GM12878 (cell line): ENCODE results near the gene GNAT1. TPM values are rescaled to one million over a fixed set of nuclear protein-coding genes. Genes with fewer than 3 reads are reported as not detected.
A peak's percentile ranks its signal among the peaks of the same experiment; 100 is the strongest.

ENCODE experiments used
- ATAC-seq: fragments of 200-7000 bp; cut with Tn5 transposase; 3 replicates; pipeline ENCODE4 v1.9.1; 2020; ENCODE audit warnings: mild to moderate bottlenecking, moderate library complexity
- BruUV-seq: library from RNA; stranded (reverse); fragments of 400-500 nt; replicated peaks from 2 replicates; lab custom pipeline; 2021; lab: Mats Ljungman, UMichigan
- CTCF ChIA-PET: fragments of 300-600 bp; sonication (Branson Sonifier 250); formaldehyde crosslinking; extraction: SDS; loops from one replicate; lab custom pipeline; 2021; ENCODE audit warnings: inconsistent platforms; lab: Yijun Ruan, JAX
- POLR2A ChIA-PET: fragments of 350-600 bp; formaldehyde crosslinking; extraction: SDS; loops from one replicate; lab custom pipeline; 2021; ENCODE audit warnings: inconsistent platforms; lab: Charles Lee
- RAD21 ChIA-PET: fragments of 300-600 bp; sonication (Branson Sonifier 250); formaldehyde crosslinking; loops from one replicate; lab custom pipeline; 2023; ENCODE audit warnings: antibody characterized with exemption; ENCODE audit not compliant: unreplicated experiment; lab: Charles Lee
- SMC1A ChIA-PET: fragments of 300-600 bp; sonication (Branson Sonifier 250); formaldehyde crosslinking; loops from one replicate; lab custom pipeline; 2023; ENCODE audit not compliant: unreplicated experiment, uncharacterized antibody; lab: Charles Lee
- DNase-seq: peaks from one replicate; pipeline ENCODE4 v3.0.0-alpha.2; 2011; ENCODE audit warnings: low read depth, low spot score
- FAIRE-seq: peaks from 3 replicates; lab custom pipeline; 2011; peaks lifted over from hg19 to GRCh38; lab: Jason Lieb, UNC
- H2AFZ ChIP-seq: 2 replicates; pipeline ENCODE4 v1.6.0; 2011; ENCODE audit warnings: low read depth, low read length, control low read depth; ENCODE audit not compliant: control insufficient read depth
- H3K27ac ChIP-seq: 2 replicates; pipeline ENCODE4 v1.5.1; 2011; ENCODE audit warnings: control low read depth; ENCODE audit not compliant: control insufficient read depth, insufficient read depth
- H3K27me3 ChIP-seq, 2 experiments: replicated peaks in 1 of 2; 2 replicates each; pipeline versions ENCODE4 v1.6.0 to v1.6.1; 2011; ENCODE audit warnings: low read length in 1 of 2; ENCODE audit not compliant: control insufficient read depth in 2 of 2, insufficient read depth in 2 of 2
- H3K36me3 ChIP-seq, 2 experiments: 2 replicates each; pipeline ENCODE4 v1.5.1; 2011; ENCODE audit warnings: low read length in 1 of 2; ENCODE audit not compliant: control insufficient read depth in 2 of 2, insufficient read depth in 2 of 2
- H3K4me1 ChIP-seq: 2 replicates; pipeline ENCODE4 v1.6.1; 2011; ENCODE audit warnings: mild to moderate bottlenecking, low read length, moderate library complexity, mixed read lengths; ENCODE audit not compliant: control insufficient read depth, insufficient read depth
- H3K4me2 ChIP-seq: 2 replicates; pipeline ENCODE4 v1.6.0; 2011; ENCODE audit warnings: control low read depth; ENCODE audit not compliant: control insufficient read depth, insufficient read depth
- H3K4me3 ChIP-seq: fragments of 200-600 bp; sonication (generic); 2 replicates; pipeline ENCODE4 v1.5.1; 2016
- H3K79me2 ChIP-seq: 2 replicates; pipeline ENCODE4 v1.6.0; 2011; ENCODE audit warnings: low read length; ENCODE audit not compliant: control insufficient read depth, insufficient read depth
- H3K9ac ChIP-seq: 2 replicates; pipeline ENCODE4 v1.8.0; 2011; ENCODE audit warnings: low read length, control low read depth, mixed read lengths; ENCODE audit not compliant: control insufficient read depth, insufficient read depth
- H3K9me3 ChIP-seq: replicated peaks from 3 replicates; pipeline ENCODE4 v1.5.1; 2011; ENCODE audit warnings: mild to moderate bottlenecking, low read length; ENCODE audit not compliant: control insufficient read depth, insufficient read depth
- H4K20me1 ChIP-seq: 2 replicates; pipeline ENCODE4 v1.6.0; 2011; ENCODE audit not compliant: control insufficient read depth, insufficient read depth
- EED ChIP-seq: sonication (generic); IDR thresholded peaks from 2 replicates; pipeline ENCODE4 v1.6.1; 2016; ENCODE audit warnings: antibody characterized with exemption, low read depth
- EP300 ChIP-seq, 2 experiments: fragments of 150-350 bp in 1 of 2; IDR thresholded peaks; 2 replicates each; pipeline ENCODE4 v1.6.1; 2011 to 2012; ENCODE audit warnings: low read depth in 2 of 2, low read length in 2 of 2, borderline replicate concordance in 1 of 2, improper control_type of control experiment in 1 of 2, inconsistent platforms in 1 of 2; ENCODE audit not compliant: control insufficient read depth in 1 of 2
- EZH2 ChIP-seq: IDR thresholded peaks from 2 replicates; pipeline ENCODE4 v1.6.1; 2012; ENCODE audit warnings: low read depth, mild to moderate bottlenecking, control low read depth, inconsistent platforms, low read length, borderline replicate concordance; ENCODE audit not compliant: control insufficient read depth
- RELB ChIP-seq: fragments of 450-650 bp; IDR thresholded peaks from 2 replicates; pipeline ENCODE4 v1.6.1; 2017; ENCODE audit warnings: low read depth, mild to moderate bottlenecking, moderate library complexity
- SUZ12 ChIP-seq: fragments of 200-600 bp; sonication (generic); IDR thresholded peaks from one replicate; pipeline ENCODE4 v1.6.1; 2018; ENCODE audit warnings: antibody characterized with exemption, mild to moderate bottlenecking; ENCODE audit not compliant: unreplicated experiment
- WGBS: methylation state at CpG from one replicate; pipeline ENCODE4 v1.1.6; 2016; ENCODE audit warnings: low lambda C conversion rate; ENCODE audit not compliant: insufficient replicate concordance, insufficient coverage; ENCODE audit errors: missing lambda C conversion rate; 5-methylcytosine and 5-hydroxymethylcytosine counted together
- in situ Hi-C: fragments of 300-500 bp; cut with MboI; formaldehyde crosslinking; loops from 9 replicates; pipeline ENCODE4 v1.14.3; 2018; ENCODE audit warnings: mixed read lengths
- intact Hi-C: fragments of 100-400 bp; cut with micrococcal nuclease; formaldehyde crosslinking; loops from one replicate; pipeline ENCODE4 v1.14.2; 2022; ENCODE audit not compliant: unreplicated experiment
- polyA plus RNA-seq, 11 experiments: library from polyadenylated mRNA; depleted of rRNA in 4 of 11; unstranded in 6 of 11; stranded (reverse) in 5 of 11; fragments of >200 nt; fragmentation: Nextera tagmentation in 4 of 11; fragmentation: Illumina TruSeq in 1 of 11; extraction: Ambion mirVana in 4 of 11; extraction: Trizol in 1 of 11; gene quantifications; 1 replicate in 1 of 11; 2 replicates in 10 of 11; pipeline versions ENCODE4 v1.2.1 to v1.2.3, GENCODE V29; 2011 to 2016; ENCODE audit warnings: inconsistent platforms in 2 of 11, missing spikeins in 2 of 11, low read depth in 1 of 11
- total RNA-seq, 4 experiments: library from RNA; depleted of rRNA in 3 of 4; stranded (reverse); fragments of >200 nt in 3 of 4; fragmentation: Illumina TruSeq in 1 of 4; extraction: Trizol in 1 of 4; gene quantifications; 2 replicates each; pipeline versions ENCODE4 v1.2.1 to v1.2.3, GENCODE V29; 2013 to 2021
- TF ChIP-seq, protein P1 (sequence below): fragments of 450-650 bp; formaldehyde crosslinking; IDR thresholded peaks from 2 replicates; pipeline ENCODE4 v1.4.0; 2020; ENCODE audit warnings: mild to moderate bottlenecking, moderate library complexity
- TF ChIP-seq, protein P2 (sequence below): IDR thresholded peaks from 2 replicates; pipeline ENCODE4 v1.6.1; 2012; ENCODE audit warnings: mild to moderate bottlenecking, low read depth, low read length

The GNAT1 gene
- total and polyA plus RNA-seq, 10 of the 15 experiments (the other 5 are each of a cell fraction or from before 2014, with no cell fraction given): not detected

GRCh38 chr3:50204804-50205412 lies 13.5 kb downstream of the GNAT1 start, which contains the start of gene SLC38A3 (continued):
- TF ChIP-seq, protein P1, sequence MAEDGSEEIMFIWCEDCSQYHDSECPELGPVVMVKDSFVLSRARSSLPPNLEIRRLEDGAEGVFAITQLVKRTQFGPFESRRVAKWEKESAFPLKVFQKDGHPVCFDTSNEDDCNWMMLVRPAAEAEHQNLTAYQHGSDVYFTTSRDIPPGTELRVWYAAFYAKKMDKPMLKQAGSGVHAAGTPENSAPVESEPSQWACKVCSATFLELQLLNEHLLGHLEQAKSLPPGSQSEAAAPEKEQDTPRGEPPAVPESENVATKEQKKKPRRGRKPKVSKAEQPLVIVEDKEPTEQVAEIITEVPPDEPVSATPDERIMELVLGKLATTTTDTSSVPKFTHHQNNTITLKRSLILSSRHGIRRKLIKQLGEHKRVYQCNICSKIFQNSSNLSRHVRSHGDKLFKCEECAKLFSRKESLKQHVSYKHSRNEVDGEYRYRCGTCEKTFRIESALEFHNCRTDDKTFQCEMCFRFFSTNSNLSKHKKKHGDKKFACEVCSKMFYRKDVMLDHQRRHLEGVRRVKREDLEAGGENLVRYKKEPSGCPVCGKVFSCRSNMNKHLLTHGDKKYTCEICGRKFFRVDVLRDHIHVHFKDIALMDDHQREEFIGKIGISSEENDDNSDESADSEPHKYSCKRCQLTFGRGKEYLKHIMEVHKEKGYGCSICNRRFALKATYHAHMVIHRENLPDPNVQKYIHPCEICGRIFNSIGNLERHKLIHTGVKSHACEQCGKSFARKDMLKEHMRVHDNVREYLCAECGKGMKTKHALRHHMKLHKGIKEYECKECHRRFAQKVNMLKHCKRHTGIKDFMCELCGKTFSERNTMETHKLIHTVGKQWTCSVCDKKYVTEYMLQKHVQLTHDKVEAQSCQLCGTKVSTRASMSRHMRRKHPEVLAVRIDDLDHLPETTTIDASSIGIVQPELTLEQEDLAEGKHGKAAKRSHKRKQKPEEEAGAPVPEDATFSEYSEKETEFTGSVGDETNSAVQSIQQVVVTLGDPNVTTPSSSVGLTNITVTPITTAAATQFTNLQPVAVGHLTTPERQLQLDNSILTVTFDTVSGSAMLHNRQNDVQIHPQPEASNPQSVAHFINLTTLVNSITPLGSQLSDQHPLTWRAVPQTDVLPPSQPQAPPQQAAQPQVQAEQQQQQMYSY (CRISPR knock-in tag): no peak
- TF ChIP-seq EED: no peak

DNA sequence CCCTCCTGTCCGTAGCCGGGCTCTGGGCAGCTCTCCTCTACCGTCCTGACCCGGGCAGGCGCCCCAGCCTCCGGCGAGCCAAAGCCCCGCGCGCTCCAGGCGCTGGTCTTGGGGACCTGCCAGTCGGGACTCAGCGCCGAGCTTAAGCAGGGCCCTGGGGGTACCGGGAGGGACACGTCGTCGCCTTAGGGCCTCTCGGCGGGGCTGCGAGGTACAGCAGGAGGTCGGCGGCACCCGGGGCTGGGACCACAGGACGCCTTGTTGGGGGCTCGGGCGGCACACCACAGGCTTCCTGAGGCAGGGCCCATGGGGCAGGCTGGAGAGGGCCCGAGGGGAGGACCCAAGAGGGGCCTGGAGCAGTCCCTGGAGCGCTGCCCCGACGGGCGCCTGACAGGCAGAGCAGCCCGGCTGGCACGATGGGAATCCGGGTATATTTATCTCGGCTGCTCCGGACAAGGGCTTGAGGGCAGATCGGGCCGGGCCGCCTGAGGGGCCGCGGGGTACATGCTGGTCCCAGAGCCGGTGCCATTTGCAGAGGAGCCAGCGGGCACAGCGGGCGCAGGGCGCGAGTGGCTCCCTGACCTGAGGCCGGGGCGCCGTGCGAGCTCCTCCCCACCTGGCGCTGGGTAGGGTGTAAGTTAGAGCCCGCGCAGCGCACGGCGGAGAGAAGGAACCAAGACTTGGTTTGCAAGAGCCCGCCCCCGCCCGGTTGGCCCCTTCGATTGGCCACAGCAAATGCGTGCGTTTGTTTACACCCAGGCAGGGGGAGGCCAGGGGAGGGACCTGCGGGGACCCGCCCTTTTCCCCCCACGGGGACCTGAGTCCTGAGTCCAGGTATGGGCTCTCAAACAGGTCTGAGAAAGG lies 14.2 kb downstream of the GNAT1 start:
- intact Hi-C loops (no loop called here), in situ Hi-C loops (no loop called here)
- peak; percentile 58 for ATAC-seq
- no peak for DNase-seq
- H3K27ac ChIP-seq: no peak overlapping the region
- no peak overlapping the region for H2AFZ ChIP-seq
- H3K4me1 ChIP-seq: no peaks in the 10 kb centered on the region
- SMC1A ChIA-PET: no interaction called here
- H3K4me3 ChIP-seq: no peak overlapping the region
- H3K27me3 ChIP-seq: peaks cover 18 to 24% of the 10 kb centered on the region in 2 experiments
- RAD21 ChIA-PET: no interaction called here
- CTCF ChIA-PET: no interaction called here
- H4K20me1 ChIP-seq: no peaks in the 10 kb centered on the region
- H3K4me2 ChIP-seq: no peak overlapping the region
- WGBS: 15% methylated on average over 67 of the region's 67 CpGs
- no TSS peak for BruUV-seq
- H3K9me3 ChIP-seq: no peaks in the 10 kb centered on the region
- H3K79me2 ChIP-seq: no peaks in the 10 kb centered on the region
- no peak overlapping the region for H3K9ac ChIP-seq
- no peak for FAIRE-seq
- no peaks in the 10 kb centered on the region for H3K36me3 ChIP-seq
- POLR2A ChIA-PET: no interaction called here
- TF ChIP-seq, protein P2, sequence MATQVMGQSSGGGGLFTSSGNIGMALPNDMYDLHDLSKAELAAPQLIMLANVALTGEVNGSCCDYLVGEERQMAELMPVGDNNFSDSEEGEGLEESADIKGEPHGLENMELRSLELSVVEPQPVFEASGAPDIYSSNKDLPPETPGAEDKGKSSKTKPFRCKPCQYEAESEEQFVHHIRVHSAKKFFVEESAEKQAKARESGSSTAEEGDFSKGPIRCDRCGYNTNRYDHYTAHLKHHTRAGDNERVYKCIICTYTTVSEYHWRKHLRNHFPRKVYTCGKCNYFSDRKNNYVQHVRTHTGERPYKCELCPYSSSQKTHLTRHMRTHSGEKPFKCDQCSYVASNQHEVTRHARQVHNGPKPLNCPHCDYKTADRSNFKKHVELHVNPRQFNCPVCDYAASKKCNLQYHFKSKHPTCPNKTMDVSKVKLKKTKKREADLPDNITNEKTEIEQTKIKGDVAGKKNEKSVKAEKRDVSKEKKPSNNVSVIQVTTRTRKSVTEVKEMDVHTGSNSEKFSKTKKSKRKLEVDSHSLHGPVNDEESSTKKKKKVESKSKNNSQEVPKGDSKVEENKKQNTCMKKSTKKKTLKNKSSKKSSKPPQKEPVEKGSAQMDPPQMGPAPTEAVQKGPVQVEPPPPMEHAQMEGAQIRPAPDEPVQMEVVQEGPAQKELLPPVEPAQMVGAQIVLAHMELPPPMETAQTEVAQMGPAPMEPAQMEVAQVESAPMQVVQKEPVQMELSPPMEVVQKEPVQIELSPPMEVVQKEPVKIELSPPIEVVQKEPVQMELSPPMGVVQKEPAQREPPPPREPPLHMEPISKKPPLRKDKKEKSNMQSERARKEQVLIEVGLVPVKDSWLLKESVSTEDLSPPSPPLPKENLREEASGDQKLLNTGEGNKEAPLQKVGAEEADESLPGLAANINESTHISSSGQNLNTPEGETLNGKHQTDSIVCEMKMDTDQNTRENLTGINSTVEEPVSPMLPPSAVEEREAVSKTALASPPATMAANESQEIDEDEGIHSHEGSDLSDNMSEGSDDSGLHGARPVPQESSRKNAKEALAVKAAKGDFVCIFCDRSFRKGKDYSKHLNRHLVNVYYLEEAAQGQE: no peak
- TF ChIP-seq SUZ12 (peak; percentile 51), EP300 (IDR thresholded peaks at IDR 0.05; ENCODE audit: borderline replicate concordance in 1 of 2, control insufficient read depth in 1 of 2, low read depth in 2 of 2, low read length in 2 of 2) (no peak), EZH2 (0 out of 2 replicates have a peak, but pooled peaks have one; percentile 44), RELB (no peak)
